Measurements from ENCODE around the gene IKZF1. TPM values are rescaled to one million over a fixed set of nuclear protein-coding genes. Genes with fewer than 3 reads are reported as not detected.

The IKZF1 gene
- total and polyA plus RNA-seq, 8 donors: 0.70 to 8.1 (median 1.4) TPM

GRCh38 chr7:50342616-50343114 lies 38.1 kb downstream of the IKZF1 start:
- intact Hi-C loops (cut with DNase I): no loop called here
- Histone ChIP-seq H3K27ac (no peak overlapping the region), H3K36me3 (no peaks in the 10 kb centered on the region), H3K9me3 (no peaks in the 10 kb centered on the region), H3K4me1 (no peaks in the 10 kb centered on the region), H3K4me3 (no peak overlapping the region), H3K27me3 (no peaks in the 10 kb centered on the region)
- ATAC-seq (peak in 1 of 4 donors; percentile 24), DNase-seq (no peak), FAIRE-seq (no peak)
- TF ChIP-seq, protein P1, sequence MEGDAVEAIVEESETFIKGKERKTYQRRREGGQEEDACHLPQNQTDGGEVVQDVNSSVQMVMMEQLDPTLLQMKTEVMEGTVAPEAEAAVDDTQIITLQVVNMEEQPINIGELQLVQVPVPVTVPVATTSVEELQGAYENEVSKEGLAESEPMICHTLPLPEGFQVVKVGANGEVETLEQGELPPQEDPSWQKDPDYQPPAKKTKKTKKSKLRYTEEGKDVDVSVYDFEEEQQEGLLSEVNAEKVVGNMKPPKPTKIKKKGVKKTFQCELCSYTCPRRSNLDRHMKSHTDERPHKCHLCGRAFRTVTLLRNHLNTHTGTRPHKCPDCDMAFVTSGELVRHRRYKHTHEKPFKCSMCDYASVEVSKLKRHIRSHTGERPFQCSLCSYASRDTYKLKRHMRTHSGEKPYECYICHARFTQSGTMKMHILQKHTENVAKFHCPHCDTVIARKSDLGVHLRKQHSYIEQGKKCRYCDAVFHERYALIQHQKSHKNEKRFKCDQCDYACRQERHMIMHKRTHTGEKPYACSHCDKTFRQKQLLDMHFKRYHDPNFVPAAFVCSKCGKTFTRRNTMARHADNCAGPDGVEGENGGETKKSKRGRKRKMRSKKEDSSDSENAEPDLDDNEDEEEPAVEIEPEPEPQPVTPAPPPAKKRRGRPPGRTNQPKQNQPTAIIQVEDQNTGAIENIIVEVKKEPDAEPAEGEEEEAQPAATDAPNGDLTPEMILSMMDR (IDR thresholded peaks at IDR 0.05): no peak
- 12 to 16% methylated on average over 8 of the region's 8 CpGs for WGBS, 2 donors

GRCh38 chr7:50346545-50347497 lies 42.3 kb downstream of the IKZF1 start:
- no peak for DNase-seq
- no peak overlapping the region for H3K4me3 ChIP-seq
- H3K9me3 ChIP-seq: no peaks in the 10 kb centered on the region
- no peak for ATAC-seq
- no peak overlapping the region for H3K27ac ChIP-seq
- no peaks in the 10 kb centered on the region for H3K27me3 ChIP-seq
- intact Hi-C loops (cut with DNase I): no loop called here
- no peaks in the 10 kb centered on the region for H3K4me1 ChIP-seq
- TF ChIP-seq, protein P1 (IDR thresholded peaks at IDR 0.05): no peak
- no peaks in the 10 kb centered on the region for H3K36me3 ChIP-seq
- no peak for FAIRE-seq
- WGBS, 2 donors: 61 to 69% methylated on average over 8 of the region's 8 CpGs

DNA sequence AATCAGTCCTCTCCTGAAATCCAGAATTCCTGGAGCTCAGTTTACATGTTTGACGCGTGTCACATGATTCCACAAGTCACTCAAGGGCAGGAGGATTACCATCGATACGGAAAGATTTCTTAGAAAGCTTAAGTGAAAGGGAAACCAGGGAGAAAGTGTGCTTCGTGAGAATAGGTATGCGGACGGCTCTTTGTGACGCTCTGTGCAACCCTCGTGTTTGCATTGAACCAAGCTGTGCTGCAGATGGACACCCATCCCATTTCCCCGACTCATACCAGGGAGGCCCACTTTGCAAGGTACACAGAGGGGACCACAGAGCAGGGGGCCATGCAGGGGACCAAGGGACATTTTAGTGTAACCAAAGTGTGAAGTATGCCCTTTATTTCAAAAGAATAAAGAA lies 43.2 kb downstream of the IKZF1 start:
- Histone ChIP-seq H3K9me3 (no peaks in the 10 kb centered on the region), H3K4me3 (no peak overlapping the region), H3K27ac (no peak overlapping the region), H3K27me3 (no peaks in the 10 kb centered on the region), H3K36me3 (no peaks in the 10 kb centered on the region), H3K4me1 (no peaks in the 10 kb centered on the region)
- TF ChIP-seq, protein P1 (IDR thresholded peaks at IDR 0.05): no peak
- DNase-seq: no peak
- ATAC-seq: no peak
- intact Hi-C loops (cut with DNase I): no loop called here
- 68 to 78% methylated on average over 10 of the region's 10 CpGs for WGBS, 2 donors
- no peak for FAIRE-seq

GRCh38 chr7:50348469-50349162 lies 44.1 kb downstream of the IKZF1 start:
- Histone ChIP-seq H3K4me3 (no peak overlapping the region), H3K9me3 (no peaks in the 10 kb centered on the region), H3K27me3 (no peaks in the 10 kb centered on the region), H3K27ac (no peak overlapping the region), H3K4me1 (no peaks in the 10 kb centered on the region), H3K36me3 (no peaks in the 10 kb centered on the region)
- ATAC-seq (no peak), FAIRE-seq (no peak), DNase-seq (no peak)
- TF ChIP-seq, protein P1 (IDR thresholded peaks at IDR 0.05): no peak
- 80 to 85% methylated on average over 8 of the region's 8 CpGs for WGBS, 2 donors
- intact Hi-C loops (cut with DNase I): no loop called here
